NCI-H69 (cell line): Measurements from ENCODE around the gene BCS1L.

ENCODE experiments used
- DNase-seq: peaks from one replicate; lab custom pipeline; 2025; lab: John Stamatoyannopoulos, UW

Gene BCS1L

GRCh38 chr2:218662377-218662776 is 2.9 kb downstream of the BCS1L start:
- no peak for DNase-seq

- DNase-seq = no peak
Measured at GRCh38 chr2:218662827-218663226, 3.3 kb downstream of the BCS1L start.

- DNase-seq = no peak
Measured at GRCh38 chr2:218663901-218664300, 4.4 kb downstream of the BCS1L start.

- DNase-seq = no peak
Measured at GRCh38 chr2:218664653-218665052, 5.2 kb downstream of the BCS1L start.

GRCh38 chr2:218671097-218671653 is 11.7 kb downstream of the BCS1L start:
- no peak for DNase-seq

GRCh38 chr2:218671654-218672566 is 12.4 kb downstream of the BCS1L start, which contains the start of the genes RNF25 and STK36:
Gene RNF25, minus strand, starts transcription at chr2:218672002. Its CDS starts 32 bp downstream, at chr2:218671970.
Gene STK36, plus strand, starts transcription at chr2:218672086. Its CDS starts 744 bp downstream, at chr2:218672830.
- DNase-seq = peak; percentile 87

GRCh38 chr2:218679119-218679518 is 19.6 kb downstream of the BCS1L start:
- no peak for DNase-seq

GRCh38 chr2:218680061-218680460 is 20.6 kb downstream of the BCS1L start:
- DNase-seq = no peak

- DNase-seq = peak; percentile 67
Measured at GRCh38 chr2:218687400-218688060, 28.0 kb downstream of the BCS1L start.

GRCh38 chr2:218691234-218691633 is 31.8 kb downstream of the BCS1L start:
- no peak for DNase-seq

GRCh38 chr2:218694405-218695145 is 35.1 kb downstream of the BCS1L start:
- no peak for DNase-seq

GRCh38 chr2:218698885-218699284 is 39.4 kb downstream of the BCS1L start:
- no peak for DNase-seq

GRCh38 chr2:218701806-218702205 is 42.3 kb downstream of the BCS1L start:
- DNase-seq = no peak

GRCh38 chr2:218703341-218703740 is 43.9 kb downstream of the BCS1L start:
- no peak for DNase-seq

GRCh38 chr2:218708086-218708485 is 48.6 kb downstream of the BCS1L start:
- no peak for DNase-seq

- DNase-seq = no peak
Measured at GRCh38 chr2:218709908-218710307, 50.4 kb downstream of the BCS1L start.

GRCh38 chr2:218710334-218710686 is 50.8 kb downstream of the BCS1L start:
- no peak for DNase-seq

GRCh38 chr2:218710687-218711549 is 51.4 kb downstream of the BCS1L start, which contains the start of gene TTLL4:
Gene TTLL4, plus strand, starts transcription at chr2:218710835. Its CDS starts 26,842 bp downstream, at chr2:218737677.
- peak; percentile 94 for DNase-seq

- no peak for DNase-seq
Measured at GRCh38 chr2:218711550-218711929, 52.1 kb downstream of the BCS1L start.
